Activated T-cell treated with anti-CD3 and anti-CD28 coated beads for 4 hours (primary cell): ENCODE data around the gene RPS6KC1.
"Not testable (repeated sequence)": the region's sequence is repeated elsewhere in the genome, so short reads cannot be mapped to it uniquely, and the experiment has no call there.

Experiments
- DNase-seq: peaks from one replicate; pipeline ENCODE4 v3.0.0-alpha.2; 2020

RPS6KC1 gene

DNA sequence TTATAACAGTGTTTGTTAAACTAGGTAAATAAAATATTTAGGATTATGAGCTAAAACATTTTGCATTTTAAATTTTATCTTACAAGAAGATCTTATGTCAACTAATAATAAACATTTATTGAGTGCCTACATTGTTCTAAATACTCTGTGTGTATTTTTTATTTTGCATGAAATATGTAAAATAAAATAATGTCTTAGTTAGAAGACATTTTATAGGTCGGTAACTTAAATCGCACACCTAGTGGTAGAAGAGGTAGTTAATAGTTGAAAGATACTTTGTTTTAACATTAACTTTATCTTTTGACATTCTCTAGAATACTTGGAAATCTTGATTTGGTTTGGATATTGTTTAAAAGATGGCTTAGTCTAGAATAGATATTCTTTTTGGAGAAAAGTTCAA lies 60.5 kb downstream of the RPS6KC1 start:
- no peak for DNase-seq

- not testable (repeated sequence) for DNase-seq
These were observed 61.7 kb downstream of the RPS6KC1 start for GRCh38 chr1:213112723-213113122.

DNA sequence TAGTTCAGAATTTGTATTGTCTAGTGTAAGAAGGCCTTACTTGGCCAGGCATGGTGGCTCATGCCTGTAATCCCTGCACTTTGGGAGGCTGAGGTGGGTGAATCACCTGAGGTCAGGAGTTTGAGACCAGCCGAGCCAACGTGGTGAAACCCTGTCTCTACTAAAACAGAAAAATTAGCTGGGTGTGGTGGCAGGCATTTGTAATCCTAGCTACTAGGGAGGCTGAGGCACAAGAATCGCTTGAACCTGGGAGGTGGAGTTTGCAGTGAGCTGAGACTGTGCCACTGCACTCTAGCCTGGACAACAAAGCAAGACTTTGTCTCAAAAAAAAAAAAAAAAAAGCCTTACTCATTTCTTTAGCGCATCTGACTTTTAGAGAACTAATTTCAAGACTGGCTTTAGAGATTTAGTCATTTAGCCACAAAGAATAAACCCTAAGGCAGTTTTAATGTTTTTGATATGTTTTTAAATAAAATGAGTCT lies 66.7 kb downstream of the RPS6KC1 start:
- not testable (repeated sequence) for DNase-seq

DNA sequence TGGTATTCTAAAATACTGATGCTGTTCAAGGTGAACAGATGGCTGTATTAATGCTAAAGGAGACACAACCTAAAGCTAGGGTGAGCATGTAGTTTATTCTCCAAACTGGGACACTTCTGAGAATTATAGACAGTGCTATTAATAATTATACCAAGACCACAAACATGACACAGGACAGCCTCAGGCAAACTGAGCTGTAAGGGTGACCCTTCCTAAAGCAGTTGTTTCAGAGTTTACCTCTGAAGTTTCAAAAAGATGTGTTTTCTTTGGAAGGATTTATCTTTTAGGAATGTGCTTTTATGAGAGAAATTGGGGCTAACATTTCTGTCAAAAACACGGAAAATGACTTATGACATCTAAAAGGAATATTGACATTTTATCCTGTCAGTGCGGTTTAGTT lies 68.8 kb downstream of the RPS6KC1 start:
- no peak for DNase-seq

GRCh38 chr1:213120386-213120785 lies 69.3 kb downstream of the RPS6KC1 start:
- DNase-seq, result no peak

DNA sequence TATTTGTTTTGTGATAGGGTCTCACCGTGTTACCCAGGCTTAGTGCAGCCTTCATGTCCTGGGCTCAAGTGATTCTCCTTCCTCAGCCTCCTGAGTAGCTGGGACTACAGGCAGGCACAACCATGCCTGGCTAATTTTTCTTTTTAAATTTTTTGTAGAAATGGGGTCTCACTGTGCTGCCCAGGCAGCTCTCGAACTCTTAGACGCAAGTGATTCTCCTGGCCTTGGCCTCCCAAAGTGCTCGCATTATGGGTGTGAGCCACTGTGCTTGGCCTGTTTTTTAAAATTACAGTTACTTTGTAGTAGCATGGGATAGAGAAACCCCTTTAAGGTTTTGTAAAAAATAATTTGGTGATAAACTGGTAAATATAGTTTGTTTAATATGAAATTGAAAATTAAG lies 69.9 kb downstream of the RPS6KC1 start:
- no peak for DNase-seq

GRCh38 chr1:213122514-213122929 lies 71.5 kb downstream of the RPS6KC1 start:
- no peak for DNase-seq

DNA sequence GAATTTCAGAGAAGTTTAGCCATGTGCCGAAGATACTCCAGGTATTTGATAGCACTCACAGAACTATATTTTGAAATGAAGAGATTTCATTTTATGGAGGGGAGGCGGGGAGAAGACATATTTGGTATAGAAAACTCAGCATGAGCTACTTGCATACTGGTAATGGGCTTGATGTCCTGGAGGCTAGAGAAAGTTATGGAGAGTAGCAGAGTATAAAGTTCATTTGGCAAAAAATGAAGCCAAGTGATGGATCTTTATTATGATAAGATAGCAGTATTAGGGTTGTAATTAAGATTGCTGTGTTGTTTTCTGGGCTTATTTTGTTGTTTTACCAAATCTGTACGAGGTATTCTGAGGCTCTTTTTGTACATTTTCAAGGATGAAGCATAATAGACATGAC lies 72.0 kb downstream of the RPS6KC1 start:
- DNase-seq, result no peak

DNA sequence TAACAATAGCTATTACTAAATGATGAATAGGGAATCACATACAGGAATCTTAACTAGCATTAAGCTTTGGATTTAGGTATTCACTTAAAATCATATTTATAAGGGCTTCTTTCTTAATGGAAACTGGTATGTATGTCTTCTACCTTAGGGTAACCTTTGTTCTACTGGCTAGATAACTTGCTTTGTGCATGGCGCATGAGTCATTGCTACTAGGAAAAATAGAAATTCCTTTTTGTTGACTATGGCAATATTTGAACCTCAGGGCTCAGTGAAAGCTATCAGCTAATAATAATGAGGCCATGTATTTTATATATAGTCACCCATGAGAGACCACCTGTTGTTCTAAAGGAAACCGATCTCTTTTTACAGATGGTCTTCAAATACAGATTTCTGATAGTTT lies 72.5 kb downstream of the RPS6KC1 start:
- DNase-seq, result no peak

GRCh38 chr1:213124590-213124989 lies 73.5 kb downstream of the RPS6KC1 start:
- no peak for DNase-seq

DNA sequence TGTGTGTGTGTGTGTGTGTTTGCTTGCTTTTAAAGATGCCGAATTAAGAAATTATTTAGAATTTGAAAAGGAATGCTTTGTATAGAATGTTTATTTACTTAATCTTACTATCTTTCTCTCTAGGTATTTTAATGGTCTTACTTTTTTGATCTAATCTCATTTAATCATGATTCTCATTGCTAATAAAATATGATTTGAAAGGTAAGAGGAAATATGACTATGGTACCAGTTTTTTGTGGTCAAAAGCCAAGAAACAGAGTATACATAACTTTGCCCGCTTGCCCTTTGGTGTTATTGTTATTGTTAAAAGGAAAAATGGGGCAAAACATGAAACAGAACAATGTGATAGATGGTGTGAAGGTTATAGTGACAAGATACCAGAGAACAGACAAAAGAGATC lies 74.6 kb downstream of the RPS6KC1 start:
- no peak for DNase-seq

- DNase-seq, result no peak
These were observed 76.0 kb downstream of the RPS6KC1 start for GRCh38 chr1:213127074-213127473.

- no peak for DNase-seq
These were observed 81.0 kb downstream of the RPS6KC1 start for GRCh38 chr1:213131851-213132655.

GRCh38 chr1:213135572-213135971 lies 84.5 kb downstream of the RPS6KC1 start:
- no peak for DNase-seq

- DNase-seq, result no peak
These were observed 85.3 kb downstream of the RPS6KC1 start for GRCh38 chr1:213136190-213136917.

GRCh38 chr1:213138391-213138790 lies 87.3 kb downstream of the RPS6KC1 start:
- DNase-seq, result no peak

DNA sequence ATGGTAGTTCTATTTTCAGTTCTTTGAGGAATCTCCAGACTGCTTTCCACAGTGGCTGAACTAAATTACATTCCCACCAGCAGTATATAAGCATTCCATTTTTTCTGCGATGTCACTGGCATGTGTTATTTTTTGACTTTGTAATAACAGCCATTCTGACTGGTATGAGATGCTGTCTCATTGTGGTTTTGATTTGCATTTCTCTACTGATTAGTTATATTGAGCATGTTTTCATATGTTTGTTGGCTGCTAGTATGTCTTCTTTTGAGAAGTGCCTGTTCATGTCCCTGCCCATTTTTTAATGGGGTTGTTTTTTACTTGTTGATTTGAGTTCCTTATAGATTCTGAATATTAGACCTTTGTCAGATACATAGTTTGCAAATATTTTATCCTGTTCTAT lies 87.9 kb downstream of the RPS6KC1 start:
- DNase-seq, result no peak

DNA sequence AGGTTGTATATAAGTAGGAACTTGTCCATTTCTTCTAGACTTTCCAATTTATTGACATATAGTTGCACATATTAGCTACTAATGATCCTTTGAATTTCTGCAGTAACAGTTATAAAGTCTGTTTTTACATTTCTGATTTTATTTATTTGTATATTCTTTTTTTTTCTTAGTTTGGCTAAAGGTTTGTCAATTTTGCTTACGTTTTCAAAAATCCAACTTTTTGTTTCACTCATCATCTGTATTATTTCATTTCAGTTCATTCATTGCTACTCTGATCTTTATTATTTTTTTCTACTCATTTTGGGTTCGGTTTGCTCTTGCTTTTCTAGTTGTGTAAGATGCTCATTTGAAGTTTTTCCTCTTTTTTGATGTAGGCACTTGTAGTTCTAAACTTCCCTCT lies 97.9 kb downstream of the RPS6KC1 start:
- DNase-seq, result no peak

- not testable (repeated sequence) for DNase-seq
These were observed 99.0 kb downstream of the RPS6KC1 start for GRCh38 chr1:213150090-213150489.

GRCh38 chr1:213154056-213154685 lies 103.1 kb downstream of the RPS6KC1 start:
- no peak for DNase-seq

DNA sequence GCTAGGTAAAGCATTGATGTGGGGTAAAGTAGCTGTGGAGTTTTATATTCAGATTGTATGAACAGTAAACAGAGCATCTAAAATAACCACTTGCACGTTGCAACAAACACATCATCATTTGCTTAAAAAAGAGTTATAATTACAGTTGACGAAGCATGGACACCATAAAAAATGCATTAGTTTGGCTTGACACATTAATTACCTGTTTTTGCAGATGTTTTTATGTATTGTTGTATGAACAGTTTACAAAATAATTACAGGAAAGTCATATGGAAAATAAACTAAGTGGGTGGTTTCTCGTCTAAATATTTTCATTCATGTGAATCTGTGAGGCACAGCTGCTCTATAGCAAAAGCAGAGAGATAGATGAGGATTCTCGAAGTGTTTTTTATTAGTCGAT lies 108.3 kb downstream of the RPS6KC1 start:
- no peak for DNase-seq

GRCh38 chr1:213160442-213160841 lies 109.4 kb downstream of the RPS6KC1 start:
- DNase-seq, result not testable (repeated sequence)

DNA sequence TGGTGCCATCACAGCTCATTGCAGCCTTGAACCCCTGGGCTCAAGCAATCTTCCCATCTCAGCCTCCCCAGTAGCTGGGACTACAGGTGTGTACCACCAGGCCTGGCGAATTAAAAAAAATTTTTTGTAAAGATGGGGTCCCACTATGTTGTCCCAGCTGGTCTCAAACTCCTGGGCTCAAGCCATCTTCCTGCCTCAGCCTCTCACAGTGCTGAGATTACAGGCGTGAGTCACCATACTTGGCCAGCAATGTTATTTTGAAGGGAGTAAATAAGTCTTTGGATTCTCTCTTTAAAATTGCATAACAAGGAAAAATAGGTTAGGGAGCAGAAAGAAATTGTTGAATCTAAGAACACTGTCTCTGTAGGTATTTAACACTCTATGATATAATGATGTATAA lies 111.3 kb downstream of the RPS6KC1 start:
- no peak for DNase-seq

DNA sequence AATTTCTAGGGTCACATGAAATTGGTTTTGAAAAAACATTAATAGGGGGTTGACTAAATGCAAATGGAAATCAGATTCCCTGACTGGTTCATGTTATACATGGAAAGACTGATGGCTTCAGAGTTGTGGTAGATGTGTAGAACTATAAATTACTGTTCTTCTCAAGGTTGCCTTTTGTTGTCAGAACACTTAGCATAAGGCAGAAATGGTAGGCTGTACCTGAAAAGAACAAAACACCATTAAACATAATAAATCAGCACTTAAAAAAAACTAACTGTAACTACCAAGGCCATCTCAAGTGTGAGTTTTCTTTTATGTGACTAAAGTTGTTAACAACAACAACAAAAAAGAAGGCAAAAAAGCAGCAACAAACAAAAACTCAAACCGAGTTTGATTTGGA lies 111.8 kb downstream of the RPS6KC1 start:
- DNase-seq, result no peak
